Measurements from ENCODE around the gene PRKD1. TPM values are rescaled to one million over a fixed set of nuclear protein-coding genes. Genes with fewer than 3 reads are reported as not detected.

Gene PRKD1
- polyA plus RNA-seq, result not detected

- Mint-ChIP-seq H3K27ac (no peak within 1 kb of the TSS), H3K4me1 (peaks cover 0 to 4% of the 10 kb centered on the region in 2 donors), H3K36me3 (peaks cover 0 to 12% (median 9%) of the 10 kb centered on the region in 3 donors), H3K9me3 (peaks cover 10 to 46% (median 25%) of the 10 kb centered on the region in 6 donors), H3K4me3 (peak within 1 kb of the TSS in 4 of 5 donors; percentile 33 to 70 (median 56)), H3K27me3 (ENCODE audit: low read depth in 3 of 3) (peaks cover 5 to 11% (median 11%) of the 10 kb centered on the region in 3 donors)
- DNase-seq, result no peak
Measured at GRCh38 chr14:29927376-29928116, at the start of gene PRKD1. Gene PRKD1 (minus strand): TSS chr14:29927847.

GRCh38 chr14:29971101-29971500 lies 43.5 kb upstream of the PRKD1 start:
- H3K4me1 Mint-ChIP-seq, result no peaks in the 10 kb centered on the region
- DNase-seq, result no peak
- H3K36me3 Mint-ChIP-seq, result no peaks in the 10 kb centered on the region
- peaks cover 10 to 43% (median 26%) of the 10 kb centered on the region in 6 donors for H3K9me3 Mint-ChIP-seq
- H3K27ac Mint-ChIP-seq, result no peak overlapping the region
- H3K27me3 Mint-ChIP-seq (ENCODE audit: low read depth in 3 of 3), result peaks cover 0 to 3% (median 0%) of the 10 kb centered on the region in 3 donors
- H3K4me3 Mint-ChIP-seq, result no peak overlapping the region

- Mint-ChIP-seq H3K27me3 (ENCODE audit: low read depth in 3 of 3) (no peaks in the 10 kb centered on the region), H3K36me3 (no peaks in the 10 kb centered on the region), H3K4me3 (no peak overlapping the region), H3K9me3 (peaks cover 5 to 47% (median 34%) of the 10 kb centered on the region in 6 donors), H3K27ac (no peak overlapping the region), H3K4me1 (no peaks in the 10 kb centered on the region)
- no peak for DNase-seq
Measured at GRCh38 chr14:29955087-29955486, 27.4 kb upstream of the PRKD1 start.

GRCh38 chr14:29953501-29953900 lies 25.9 kb upstream of the PRKD1 start:
- H3K4me3 Mint-ChIP-seq, result no peak overlapping the region
- H3K9me3 Mint-ChIP-seq, result peaks cover 14 to 40% (median 25%) of the 10 kb centered on the region in 6 donors
- H3K4me1 Mint-ChIP-seq, result no peaks in the 10 kb centered on the region
- no peaks in the 10 kb centered on the region for H3K36me3 Mint-ChIP-seq
- H3K27ac Mint-ChIP-seq, result no peak overlapping the region
- no peak for DNase-seq
- H3K27me3 Mint-ChIP-seq (ENCODE audit: low read depth in 3 of 3), result no peaks in the 10 kb centered on the region

- Mint-ChIP-seq H3K4me3 (no peak overlapping the region), H3K27ac (no peak overlapping the region), H3K36me3 (no peaks in the 10 kb centered on the region), H3K4me1 (no peaks in the 10 kb centered on the region), H3K27me3 (ENCODE audit: low read depth in 3 of 3) (peaks cover 0 to 1% (median 0%) of the 10 kb centered on the region in 3 donors), H3K9me3 (peaks cover 15 to 78% (median 38%) of the 10 kb centered on the region in 6 donors)
- DNase-seq, result no peak
Measured at GRCh38 chr14:29944091-29944490, 16.4 kb upstream of the PRKD1 start.

- Mint-ChIP-seq H3K27me3 (ENCODE audit: low read depth in 3 of 3) (no peaks in the 10 kb centered on the region), H3K9me3 (peaks cover 15 to 57% (median 35%) of the 10 kb centered on the region in 6 donors), H3K4me3 (no peak overlapping the region), H3K36me3 (no peaks in the 10 kb centered on the region), H3K4me1 (no peaks in the 10 kb centered on the region), H3K27ac (no peak overlapping the region)
- no peak for DNase-seq
Measured at GRCh38 chr14:29941401-29941800, 13.8 kb upstream of the PRKD1 start.

GRCh38 chr14:29940482-29940881 lies 12.8 kb upstream of the PRKD1 start:
- no peak overlapping the region for H3K4me3 Mint-ChIP-seq
- peaks cover 15 to 53% (median 32%) of the 10 kb centered on the region in 6 donors for H3K9me3 Mint-ChIP-seq
- H3K27me3 Mint-ChIP-seq (ENCODE audit: low read depth in 3 of 3), result no peaks in the 10 kb centered on the region
- no peak for DNase-seq
- no peaks in the 10 kb centered on the region for H3K36me3 Mint-ChIP-seq
- no peak overlapping the region for H3K27ac Mint-ChIP-seq
- no peaks in the 10 kb centered on the region for H3K4me1 Mint-ChIP-seq

- Mint-ChIP-seq H3K36me3 (no peaks in the 10 kb centered on the region), H3K4me3 (no peak overlapping the region), H3K27ac (no peak overlapping the region), H3K9me3 (peaks cover 4 to 49% (median 12%) of the 10 kb centered on the region in 6 donors), H3K27me3 (ENCODE audit: low read depth in 3 of 3) (no peaks in the 10 kb centered on the region), H3K4me1 (no peaks in the 10 kb centered on the region)
- no peak for DNase-seq
Measured at GRCh38 chr14:29937116-29937515, 9.5 kb upstream of the PRKD1 start.

- H3K27ac Mint-ChIP-seq, result no peak overlapping the region
- peaks cover 6 to 64% (median 21%) of the 10 kb centered on the region in 6 donors for H3K9me3 Mint-ChIP-seq
- DNase-seq, result no peak
- H3K4me1 Mint-ChIP-seq, result peaks cover 0 to 4% of the 10 kb centered on the region in 2 donors
- H3K27me3 Mint-ChIP-seq (ENCODE audit: low read depth in 3 of 3), result peaks cover 5 to 11% (median 11%) of the 10 kb centered on the region in 3 donors
- H3K36me3 Mint-ChIP-seq, result peaks cover 0 to 12% (median 9%) of the 10 kb centered on the region in 3 donors
- no peak overlapping the region for H3K4me3 Mint-ChIP-seq
Measured at GRCh38 chr14:29930283-29930682, 2.6 kb upstream of the PRKD1 start.

- Mint-ChIP-seq H3K27me3 (ENCODE audit: low read depth in 3 of 3) (peaks cover 5 to 11% (median 11%) of the 10 kb centered on the region in 3 donors), H3K4me1 (peaks cover 0 to 4% of the 10 kb centered on the region in 2 donors), H3K9me3 (peaks cover 13 to 51% (median 25%) of the 10 kb centered on the region in 6 donors), H3K4me3 (peak overlapping the region in 2 of 5 donors; percentile 26 to 40), H3K27ac (no peak overlapping the region), H3K36me3 (peaks cover 0 to 12% (median 9%) of the 10 kb centered on the region in 3 donors)
- DNase-seq, result no peak
Measured at GRCh38 chr14:29928117-29928640, 532 bp upstream of the PRKD1 start.

- Mint-ChIP-seq H3K4me3 (peak overlapping the region in 4 of 5 donors; percentile 33 to 67 (median 56)), H3K36me3 (peaks cover 0 to 12% (median 9%) of the 10 kb centered on the region in 3 donors), H3K27ac (no peak overlapping the region), H3K9me3 (peaks cover 10 to 46% (median 25%) of the 10 kb centered on the region in 6 donors), H3K4me1 (peaks cover 0 to 4% of the 10 kb centered on the region in 2 donors), H3K27me3 (ENCODE audit: low read depth in 3 of 3) (peaks cover 4 to 11% (median 11%) of the 10 kb centered on the region in 3 donors)
- DNase-seq, result no peak
Measured at GRCh38 chr14:29926701-29927375, 809 bp downstream of the PRKD1 start.

GRCh38 chr14:29926228-29926627 lies 1.4 kb downstream of the PRKD1 start:
- Mint-ChIP-seq H3K9me3 (peaks cover 10 to 46% (median 25%) of the 10 kb centered on the region in 6 donors), H3K36me3 (peaks cover 0 to 12% (median 9%) of the 10 kb centered on the region in 3 donors), H3K27ac (no peak overlapping the region), H3K4me1 (peaks cover 0 to 4% of the 10 kb centered on the region in 2 donors), H3K4me3 (peak overlapping the region in 3 of 5 donors; percentile 47 to 67 (median 64)), H3K27me3 (ENCODE audit: low read depth in 3 of 3) (peaks cover 4 to 11% (median 11%) of the 10 kb centered on the region in 3 donors)
- no peak for DNase-seq

- peaks cover 4 to 11% (median 11%) of the 10 kb centered on the region in 3 donors for H3K27me3 Mint-ChIP-seq (ENCODE audit: low read depth in 3 of 3)
- H3K4me1 Mint-ChIP-seq, result peaks cover 0 to 4% of the 10 kb centered on the region in 2 donors
- DNase-seq, result no peak
- H3K27ac Mint-ChIP-seq, result no peak overlapping the region
- H3K36me3 Mint-ChIP-seq, result peaks cover 0 to 12% (median 9%) of the 10 kb centered on the region in 3 donors
- peak overlapping the region in 1 of 5 donors; percentile 10 for H3K4me3 Mint-ChIP-seq
- peaks cover 10 to 43% (median 23%) of the 10 kb centered on the region in 6 donors for H3K9me3 Mint-ChIP-seq
Measured at GRCh38 chr14:29925736-29926135, 1.9 kb downstream of the PRKD1 start.

Measured in immature natural killer cell (primary cell).